Peyer's patch (tissue), 4 donors: ENCODE measurements around the gene ADGRD1. TPM values are rescaled to one million over a fixed set of nuclear protein-coding genes. Genes with fewer than 3 reads are reported as not detected.

Experiments used
- DNase-seq, 3 donors: peaks; one replicate each; pipeline ENCODE4 v3.0.0-alpha.2; 2017 to 2019
- H3K27ac ChIP-seq, 4 donors: fragments of 200-600 bp; sonication (generic); one replicate each; pipeline ENCODE4 v1.5.1; 2016 to 2019
- H3K27me3 ChIP-seq, 2 donors: fragments of 200-600 bp; sonication (generic); one replicate each; pipeline ENCODE4 v1.5.1; 2019
- H3K36me3 ChIP-seq, 3 donors: fragments of 200-600 bp; sonication (generic); one replicate each; pipeline ENCODE4 v1.5.1; 2016 to 2019
- H3K4me1 ChIP-seq, 4 donors: fragments of 200-600 bp; sonication (generic); one replicate each; pipeline ENCODE4 v1.5.1; 2016 to 2019
- H3K4me3 ChIP-seq, 4 donors: fragments of 200-600 bp; sonication (generic); 1 replicate in 3 of 4; 2 replicates in 1 of 4; pipeline ENCODE4 v1.5.1; 2016 to 2019; ENCODE audit warnings: mild to moderate bottlenecking in 1 of 4
- H3K9me3 ChIP-seq, 4 donors: fragments of 200-600 bp; sonication (generic); one replicate each; pipeline ENCODE4 v1.5.1; 2016 to 2019; ENCODE audit warnings: mild to moderate bottlenecking in 1 of 4
- CTCF ChIP-seq, 6 experiments: fragments of 450-650 bp in 4 of 6; fragments of 200-600 bp in 2 of 6; sonication (generic) in 1 of 6; IDR thresholded peaks; one replicate each; pipeline ENCODE4 v1.5.1; 2017 to 2019; ENCODE audit warnings: antibody characterized with exemption in 6 of 6, mild to moderate bottlenecking in 3 of 6, moderate library complexity in 1 of 6
- POLR2A ChIP-seq, 2 donors: fragments of 450-650 bp; IDR thresholded peaks; one replicate each; pipeline ENCODE4 v1.5.1; 2017; ENCODE audit warnings: antibody characterized with exemption in 2 of 2, mild to moderate bottlenecking in 2 of 2, moderate library complexity in 2 of 2
- total RNA-seq, 4 donors: library from RNA; depleted of rRNA; stranded (reverse); fragments of >200 nt; gene quantifications; one replicate each; pipeline ENCODE4 v1.1.0, GENCODE V29; 2016

Gene ADGRD1
- total RNA-seq, 4 donors from 2014 or later: 7.0 to 42.9 (median 27.9) TPM

- no peak overlapping the region for H3K4me3 ChIP-seq
- H3K27ac ChIP-seq: no peak overlapping the region
- no peaks in the 10 kb centered on the region for H3K27me3 ChIP-seq
- DNase-seq: no peak
- TF ChIP-seq POLR2A (IDR thresholded peaks at IDR 0.05): no peak
- no peak for TF ChIP-seq CTCF (IDR thresholded peaks at IDR 0.05)
- H3K36me3 ChIP-seq: no peaks in the 10 kb centered on the region
- no peaks in the 10 kb centered on the region for H3K4me1 ChIP-seq
- H3K9me3 ChIP-seq: no peaks in the 10 kb centered on the region
These were observed 50.5 kb downstream of the ADGRD1 start for GRCh38 chr12:131004166-131004565.

GRCh38 chr12:131005161-131006035 is 51.7 kb downstream of the ADGRD1 start:
- no peak for TF ChIP-seq POLR2A (IDR thresholded peaks at IDR 0.05)
- TF ChIP-seq CTCF (IDR thresholded peaks at IDR 0.05): no peak
- Histone ChIP-seq H3K4me3 (no peak overlapping the region), H3K27ac (no peak overlapping the region), H3K36me3 (no peaks in the 10 kb centered on the region), H3K9me3 (no peaks in the 10 kb centered on the region), H3K27me3 (no peaks in the 10 kb centered on the region), H3K4me1 (no peaks in the 10 kb centered on the region)
- DNase-seq: no peak

- Histone ChIP-seq H3K4me1 (no peaks in the 10 kb centered on the region), H3K27me3 (no peaks in the 10 kb centered on the region), H3K9me3 (no peaks in the 10 kb centered on the region), H3K27ac (peak overlapping the region in 1 of 4 donors; percentile 16), H3K36me3 (no peaks in the 10 kb centered on the region), H3K4me3 (no peak overlapping the region)
- no peak for DNase-seq
- no peak for TF ChIP-seq POLR2A (IDR thresholded peaks at IDR 0.05)
- no peak for TF ChIP-seq CTCF (IDR thresholded peaks at IDR 0.05)
These were observed 52.5 kb downstream of the ADGRD1 start for GRCh38 chr12:131006036-131006735.

- no peaks in the 10 kb centered on the region for H3K27me3 ChIP-seq
- peak overlapping the region in 1 of 4 donors; percentile 16 for H3K27ac ChIP-seq
- H3K4me3 ChIP-seq: no peak overlapping the region
- no peaks in the 10 kb centered on the region for H3K36me3 ChIP-seq
- H3K9me3 ChIP-seq: no peaks in the 10 kb centered on the region
- no peaks in the 10 kb centered on the region for H3K4me1 ChIP-seq
- TF ChIP-seq CTCF (IDR thresholded peaks at IDR 0.05) (no peak), POLR2A (IDR thresholded peaks at IDR 0.05) (no peak)
- DNase-seq: no peak
These were observed 53.5 kb downstream of the ADGRD1 start for GRCh38 chr12:131007031-131007739.

GRCh38 chr12:131007740-131008117 is 54.0 kb downstream of the ADGRD1 start:
- Histone ChIP-seq H3K27ac (peak overlapping the region in 1 of 4 donors; percentile 31), H3K36me3 (no peaks in the 10 kb centered on the region), H3K4me1 (no peaks in the 10 kb centered on the region), H3K9me3 (no peaks in the 10 kb centered on the region), H3K27me3 (no peaks in the 10 kb centered on the region), H3K4me3 (no peak overlapping the region)
- DNase-seq: no peak
- TF ChIP-seq POLR2A (IDR thresholded peaks at IDR 0.05) (no peak), CTCF (IDR thresholded peaks at IDR 0.05) (no peak)
